Activated CD4-positive, alpha-beta T cell treated with anti-CD3 and anti-CD28 coated beads for 24 hours (primary cell): ENCODE data around the gene SEPTIN10.

Experiments
- DNase-seq, 2 donors: peaks; one replicate each; pipeline ENCODE4 v3.0.0-alpha.2; 2020; ENCODE audit warnings: low read depth in 2 of 2

The SEPTIN10 gene

DNA sequence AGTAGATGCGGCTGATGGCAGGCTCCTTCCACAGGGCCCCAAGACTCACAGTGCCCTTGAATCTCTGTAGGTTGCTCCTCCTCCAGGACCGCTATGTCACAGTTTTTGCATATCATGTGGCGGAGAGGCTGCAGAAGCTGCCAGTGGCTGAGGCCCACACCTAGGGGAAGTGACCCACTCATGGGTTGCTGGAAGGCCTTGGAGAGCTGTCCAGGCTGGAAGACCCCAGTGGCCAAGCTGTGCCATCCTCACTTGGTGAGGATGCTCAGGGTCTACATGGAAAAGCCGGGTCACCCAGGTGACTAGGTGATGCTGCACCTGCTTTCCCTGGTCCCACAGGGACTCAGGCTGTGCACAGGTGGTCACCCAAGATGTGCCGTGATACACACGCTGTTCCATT, 90.6 kb downstream of the SEPTIN10 start:
- DNase-seq, result no peak

DNA sequence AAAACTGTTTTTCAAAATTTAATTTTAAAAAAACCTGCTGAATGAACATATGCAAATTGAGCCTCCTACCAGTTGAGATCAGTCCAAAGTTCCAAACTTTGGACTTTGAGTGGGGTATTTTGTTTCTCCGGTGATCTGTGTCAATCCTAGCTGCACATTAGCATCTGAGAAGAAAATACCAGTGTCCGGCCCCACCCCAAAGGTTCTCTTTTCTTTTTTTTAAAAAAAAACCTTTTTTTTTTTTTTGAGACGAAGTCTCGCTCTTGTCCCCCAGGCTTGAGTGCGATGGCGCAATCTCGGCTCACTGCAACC, 91.7 kb downstream of the SEPTIN10 start:
- no peak for DNase-seq

DNA sequence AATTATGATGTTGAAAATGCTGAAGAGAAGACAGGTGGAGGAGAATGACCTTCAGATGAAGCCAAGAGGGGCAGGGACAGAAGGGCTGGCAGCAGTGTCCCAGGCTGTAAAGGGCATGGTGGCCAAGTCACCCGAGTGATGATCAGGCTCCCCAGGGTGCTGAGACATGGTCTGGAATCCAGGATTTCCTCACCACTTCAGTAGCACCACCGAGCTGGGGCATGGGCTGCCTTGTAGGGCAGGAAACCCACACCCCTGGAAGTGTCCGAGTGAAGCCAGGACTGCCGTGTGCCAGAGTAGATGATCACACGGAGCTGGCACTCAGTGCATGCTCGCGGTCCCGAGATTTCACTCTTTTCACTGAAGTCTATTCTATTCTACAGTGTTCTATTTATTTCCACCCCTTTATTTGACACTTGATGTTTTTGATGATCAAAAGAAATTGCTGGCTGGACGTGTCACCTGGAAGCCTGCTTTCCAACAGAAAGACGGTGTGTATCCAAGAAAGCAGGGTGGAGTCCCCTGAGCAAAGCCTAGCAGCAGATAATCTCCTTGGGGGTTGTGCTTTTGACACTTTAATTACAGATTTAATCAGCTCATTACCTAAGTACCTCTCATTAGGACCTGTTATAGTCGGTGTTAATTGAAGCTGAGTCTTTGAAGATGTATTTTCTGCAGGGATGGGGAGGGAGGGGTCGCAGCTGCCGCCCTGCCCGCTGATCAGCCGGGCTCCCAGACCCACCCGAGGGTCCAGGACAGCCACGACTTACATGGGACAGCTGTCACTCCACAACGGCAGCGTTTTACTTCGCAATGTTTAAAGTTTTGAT, 92.3 kb downstream of the SEPTIN10 start:
- DNase-seq, result no peak

DNA sequence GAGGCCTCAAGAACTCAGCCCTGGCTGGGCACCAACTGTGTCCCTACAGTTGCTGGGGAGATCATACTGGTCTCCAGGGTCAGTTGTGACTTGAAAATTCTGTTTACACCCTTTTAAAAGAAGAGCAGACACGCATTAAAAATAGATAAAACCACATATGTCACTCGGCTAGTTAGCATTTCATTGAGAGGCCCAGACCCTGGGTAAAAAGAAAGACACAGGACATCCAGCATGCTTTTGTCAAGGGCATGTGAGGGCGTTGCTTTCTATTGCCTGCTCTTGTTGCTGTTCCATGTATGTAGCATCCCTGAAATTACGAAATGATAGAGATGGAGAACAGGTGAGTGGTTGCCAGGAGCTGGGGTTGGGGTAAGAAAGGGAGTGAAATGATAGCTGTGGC, 94.3 kb downstream of the SEPTIN10 start:
- no peak for DNase-seq

DNA sequence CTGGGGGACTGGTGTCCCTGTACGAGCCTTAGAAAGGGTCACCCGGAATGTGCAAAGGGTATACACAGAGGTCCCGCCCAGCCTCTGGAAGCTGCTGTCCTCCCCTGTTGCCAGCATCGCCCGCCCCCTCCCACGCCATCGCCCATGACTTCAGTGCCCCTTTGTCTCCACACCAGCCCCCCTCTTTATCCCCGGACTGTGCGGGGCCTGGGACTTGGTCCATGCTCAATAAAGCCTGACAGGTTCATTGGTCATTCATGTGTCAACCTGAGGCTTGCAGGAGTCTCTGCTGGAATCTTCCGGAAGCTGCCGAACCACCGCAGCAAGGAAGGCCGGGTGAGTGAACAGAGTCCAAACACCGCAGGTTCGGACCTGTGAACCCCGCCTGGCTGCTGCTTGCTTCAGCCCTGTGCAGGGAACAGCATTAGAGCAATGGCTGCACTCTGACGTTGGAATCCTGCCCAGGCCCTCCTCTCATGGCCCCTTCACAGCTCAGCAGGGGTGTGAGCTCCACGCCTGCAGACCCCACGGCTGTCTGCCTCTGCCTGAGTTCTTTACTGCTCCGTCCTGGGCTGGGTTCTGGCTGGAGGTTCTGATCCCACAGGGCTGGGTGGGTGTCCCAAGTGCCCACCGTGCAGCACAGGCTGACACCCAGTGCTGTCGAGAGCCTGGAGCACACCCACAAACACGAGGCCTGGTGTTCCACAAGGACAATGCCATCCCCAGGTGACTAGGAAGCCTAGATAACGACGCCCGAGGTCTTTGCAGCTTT, 96.5 kb downstream of the SEPTIN10 start:
- no peak for DNase-seq

DNA sequence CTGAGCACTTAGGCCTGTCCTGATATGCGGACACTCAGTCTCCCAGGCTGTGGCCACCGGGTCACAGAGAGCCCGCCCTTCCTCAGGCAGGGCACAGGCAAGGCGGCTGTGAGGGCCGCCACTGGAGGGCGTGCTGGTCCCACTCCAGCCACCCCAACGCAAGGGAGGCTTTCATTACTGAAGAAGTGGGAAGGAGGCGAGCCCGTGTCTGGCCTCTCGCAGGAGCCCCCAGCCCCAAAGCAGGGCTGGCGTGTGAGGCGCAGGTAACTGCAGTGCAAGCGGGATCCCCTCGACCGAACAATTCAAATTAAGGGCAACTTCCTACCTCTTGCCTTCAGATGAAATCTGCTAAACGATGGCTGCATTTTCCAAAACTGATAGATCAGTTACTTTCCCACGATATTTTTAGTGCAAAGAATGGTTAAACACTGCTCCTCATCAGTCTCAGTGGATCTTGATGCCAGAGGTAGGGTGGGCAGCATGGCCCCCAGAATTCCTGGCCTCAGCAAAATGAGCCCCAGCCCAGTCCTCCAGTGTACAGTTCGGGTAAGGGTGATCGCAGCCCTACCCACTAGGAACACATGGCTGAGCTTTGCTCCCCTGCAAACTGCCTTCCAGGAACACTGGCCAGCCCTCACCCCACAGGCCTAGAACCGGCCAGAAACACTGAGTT, 97.2 kb downstream of the SEPTIN10 start:
- no peak for DNase-seq

DNA sequence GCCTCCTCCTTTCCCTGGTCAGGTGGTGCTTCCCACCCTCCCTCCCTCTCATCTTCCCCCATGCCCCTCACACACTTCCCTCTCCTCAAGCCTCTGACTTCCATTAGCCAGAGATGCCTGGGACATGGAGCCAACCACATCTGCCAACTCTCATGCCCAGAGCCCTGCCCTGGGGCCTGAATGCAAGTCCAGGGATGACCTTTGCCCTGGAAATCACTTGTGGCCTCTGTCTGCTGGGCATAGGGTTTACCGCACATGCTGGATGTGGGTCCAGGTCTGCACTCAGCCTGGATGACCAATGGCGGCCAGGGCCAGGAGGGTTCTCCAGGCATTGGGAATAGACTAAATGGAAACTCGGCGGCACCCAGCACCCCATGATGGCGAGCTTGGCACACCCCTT, 98.9 kb downstream of the SEPTIN10 start:
- no peak for DNase-seq

DNA sequence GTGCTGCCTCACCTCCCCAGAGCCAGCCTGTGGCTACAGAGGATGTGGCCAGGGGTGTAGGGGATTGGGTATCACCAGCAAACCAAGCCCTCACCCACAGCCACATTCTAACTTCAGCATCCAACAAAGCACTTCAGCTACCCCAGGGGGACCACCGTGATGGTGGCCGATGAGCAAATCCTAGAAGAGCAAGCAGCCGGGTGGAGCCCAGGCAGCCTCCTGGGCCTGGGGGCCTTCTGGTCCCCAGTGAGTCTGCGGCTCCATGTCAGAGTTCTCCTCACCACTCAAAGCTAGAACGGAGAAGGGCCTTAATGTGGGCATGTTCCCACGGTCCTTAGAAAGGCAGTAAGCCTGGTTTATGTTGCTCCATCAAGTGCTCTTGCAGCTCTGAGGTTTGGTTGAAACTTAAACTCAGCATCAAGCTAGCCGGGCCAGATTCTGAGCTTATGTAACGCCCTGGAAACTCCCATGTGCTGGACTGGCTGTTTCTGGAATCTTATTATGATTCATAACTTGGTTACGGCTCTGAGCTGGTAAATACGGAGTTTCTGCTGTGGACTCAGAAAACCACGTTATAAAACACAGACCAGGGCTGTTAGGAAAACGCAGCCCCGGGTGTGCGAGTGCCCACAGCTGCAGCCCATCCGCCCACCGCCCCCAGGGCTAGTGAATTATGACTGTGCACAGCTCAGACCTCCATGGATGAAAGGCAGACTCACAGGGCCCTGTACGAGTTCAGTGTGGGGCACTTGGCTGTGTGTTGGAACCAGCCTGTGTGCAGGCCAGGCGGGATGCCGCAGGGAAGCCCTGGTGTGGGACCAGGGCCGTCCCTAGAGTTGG, 99.8 kb downstream of the SEPTIN10 start:
- DNase-seq, result no peak

DNA sequence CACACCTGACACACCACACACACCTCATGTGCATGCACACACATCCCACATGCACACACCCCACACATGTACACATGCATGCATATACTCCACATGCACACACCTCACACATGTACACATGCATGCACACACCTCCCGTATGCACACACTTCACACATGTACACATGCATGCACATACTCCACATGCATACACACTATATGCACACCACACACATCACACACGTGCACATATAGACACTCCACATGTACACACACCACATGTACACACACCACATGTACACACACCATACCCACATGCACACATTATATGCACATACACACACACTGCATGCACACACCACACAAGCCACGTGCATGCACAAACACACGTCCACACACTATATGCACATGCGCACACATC, 100.5 kb downstream of the SEPTIN10 start:
- DNase-seq, result no peak

DNA sequence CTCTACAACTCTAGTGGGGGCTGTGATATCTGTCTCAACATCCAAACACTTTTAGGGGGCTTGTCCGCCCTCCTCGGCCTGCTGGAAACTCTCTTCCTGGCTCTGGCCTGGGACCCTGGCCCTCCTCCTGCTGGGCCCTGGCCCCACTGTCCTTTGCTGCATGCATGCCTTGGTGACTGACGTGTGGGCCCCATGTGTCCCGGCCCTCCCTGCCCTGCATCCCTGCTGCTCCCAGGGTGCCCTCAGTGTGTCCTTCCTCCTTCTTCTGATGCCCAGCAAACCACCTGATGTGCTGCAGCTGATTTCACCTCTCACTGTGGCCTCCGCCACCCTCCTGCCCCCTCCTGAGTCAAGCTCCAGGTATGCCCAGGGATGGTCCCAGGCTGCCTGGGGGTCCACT, 101.7 kb downstream of the SEPTIN10 start:
- DNase-seq, result no peak

DNA sequence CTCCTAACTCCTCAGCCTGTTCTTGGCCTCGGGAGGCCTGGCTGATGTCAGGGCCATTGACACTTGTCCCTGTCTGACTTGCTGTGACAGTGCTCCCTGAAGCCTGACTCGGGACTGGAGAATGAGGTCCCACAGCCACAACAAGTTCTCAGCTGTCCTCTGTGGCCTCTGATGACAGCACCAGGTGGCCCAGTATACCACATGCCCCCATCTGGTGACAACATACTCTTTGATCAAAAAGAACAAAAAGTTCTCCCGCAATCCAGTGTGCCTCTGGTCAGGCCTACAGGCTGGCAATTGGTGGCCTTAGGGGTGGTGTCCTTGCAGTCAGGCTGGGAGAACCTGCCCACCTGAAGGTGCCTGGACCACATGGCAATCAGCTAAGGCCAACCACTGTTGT, 102.6 kb downstream of the SEPTIN10 start:
- no peak for DNase-seq

DNA sequence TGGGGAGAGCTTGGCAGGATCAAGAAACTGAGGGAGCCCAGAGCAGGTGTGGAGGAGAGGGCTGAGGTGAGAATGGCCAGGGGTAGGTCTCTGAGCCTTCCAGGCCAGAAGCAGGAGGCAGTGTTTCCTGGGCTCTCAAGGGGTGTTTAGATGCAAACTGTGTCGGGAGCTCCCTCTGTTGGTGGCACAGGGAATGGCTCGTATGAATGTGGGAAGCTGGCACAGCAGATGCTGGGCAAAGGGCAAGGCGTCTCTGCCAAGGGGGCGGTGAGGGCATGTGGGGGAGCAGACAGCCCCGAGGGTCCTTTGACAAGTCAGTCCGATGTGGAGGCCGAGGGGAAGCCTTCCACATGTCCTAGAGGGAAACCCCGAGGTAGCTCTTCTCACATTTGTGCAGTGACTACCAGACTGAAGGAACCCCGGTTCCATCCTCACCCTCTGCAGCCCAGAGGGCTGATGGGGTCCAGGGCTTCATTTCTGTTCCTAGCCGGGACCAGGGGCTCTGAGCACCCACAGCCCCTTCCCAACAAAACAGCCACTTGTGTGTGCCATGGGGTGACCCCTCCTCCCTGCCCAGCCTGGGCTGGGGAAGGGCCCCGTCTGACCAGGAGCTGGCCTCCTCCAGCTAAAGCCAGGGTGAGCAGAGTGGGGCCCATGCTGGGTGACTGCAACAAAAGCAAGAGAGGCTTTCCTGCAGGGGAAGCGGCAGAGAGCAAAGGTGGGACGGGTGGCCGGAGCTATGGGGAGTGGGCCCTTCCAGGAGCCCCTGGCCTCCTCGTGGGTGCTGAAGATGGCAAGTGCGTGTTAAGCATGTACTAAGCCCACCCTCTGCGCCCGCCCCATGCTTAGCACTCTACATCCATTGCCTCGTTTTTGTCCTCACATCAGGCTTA, 103.4 kb downstream of the SEPTIN10 start:
- peak; percentile 59 to 68 for DNase-seq

DNA sequence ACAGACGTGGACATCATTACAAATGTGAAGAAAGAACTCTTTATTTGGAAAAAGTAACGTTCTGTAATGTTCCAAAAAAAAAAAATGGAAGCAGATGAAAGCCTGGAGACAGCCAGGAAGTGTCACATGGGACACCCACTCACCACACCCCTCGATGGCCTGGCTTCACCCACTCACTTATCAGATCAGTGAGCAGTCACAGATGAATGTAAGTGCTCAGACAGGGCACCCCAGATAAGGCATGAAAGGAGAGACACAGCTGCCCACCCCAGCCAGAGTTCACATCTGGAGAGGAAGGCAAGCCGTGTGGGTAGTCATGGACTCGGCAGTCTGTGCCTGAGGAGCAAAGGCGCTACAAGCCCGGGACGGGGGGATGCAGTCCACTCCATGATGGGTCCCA, 105.2 kb downstream of the SEPTIN10 start:
- no peak for DNase-seq

DNA sequence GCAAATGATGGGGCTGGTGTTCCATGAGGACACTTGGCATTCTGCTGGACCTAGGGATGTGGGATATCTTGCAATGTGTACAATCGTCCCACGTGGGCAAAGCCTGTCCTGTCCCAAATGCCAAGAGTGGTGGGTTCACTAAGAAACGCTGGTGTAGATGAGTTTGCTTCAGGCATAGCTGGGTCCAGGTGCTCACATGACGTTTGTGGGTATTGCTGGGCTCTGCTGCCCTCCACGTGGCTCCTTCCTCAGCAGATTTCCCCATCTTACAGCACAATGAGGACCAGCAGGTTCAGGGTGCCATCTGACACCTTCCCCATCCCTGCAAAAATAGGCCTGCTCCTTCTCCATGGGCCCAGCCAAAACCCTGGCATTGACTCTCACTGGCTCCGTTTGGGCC, 105.9 kb downstream of the SEPTIN10 start:
- DNase-seq, result no peak

DNA sequence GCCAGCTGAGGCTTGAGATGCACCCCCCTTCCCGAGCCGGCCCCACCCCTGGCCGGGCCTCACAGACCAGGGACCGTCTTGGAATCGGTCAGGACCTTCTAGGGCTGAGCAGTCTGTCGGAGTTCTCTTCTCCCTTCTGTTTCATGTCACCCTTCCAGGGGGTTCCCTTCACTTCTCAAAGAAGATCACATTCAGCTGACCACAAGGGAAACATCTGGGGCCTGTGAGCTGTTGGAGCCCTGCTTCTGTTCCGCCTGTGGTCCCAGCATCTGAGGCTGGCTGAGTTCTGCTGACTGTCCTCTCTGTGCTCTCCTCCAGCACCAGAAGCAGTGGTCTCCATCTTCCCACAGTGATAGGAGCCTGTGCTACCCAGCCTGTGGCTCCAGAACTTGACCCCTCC, 106.5 kb downstream of the SEPTIN10 start:
- DNase-seq, result no peak

DNA sequence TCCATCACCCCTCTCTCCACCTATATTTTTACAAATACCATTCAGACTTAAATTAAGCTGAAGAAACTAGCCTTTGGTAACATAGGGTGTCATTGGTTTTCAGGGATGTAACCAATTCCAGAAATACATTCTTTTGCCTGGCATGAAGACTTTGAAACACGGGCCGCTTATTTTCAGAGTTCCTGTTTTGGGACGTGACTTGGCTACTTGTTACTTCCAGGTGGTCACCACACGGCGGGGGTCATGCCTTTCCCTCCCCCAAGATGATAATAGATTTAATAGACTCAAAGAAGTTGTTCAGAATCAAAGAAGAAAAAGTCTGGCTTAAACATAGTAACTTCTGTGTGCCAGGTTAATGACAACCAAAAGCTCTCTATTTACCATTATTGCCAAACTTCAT, 110.6 kb downstream of the SEPTIN10 start:
- no peak for DNase-seq

DNA sequence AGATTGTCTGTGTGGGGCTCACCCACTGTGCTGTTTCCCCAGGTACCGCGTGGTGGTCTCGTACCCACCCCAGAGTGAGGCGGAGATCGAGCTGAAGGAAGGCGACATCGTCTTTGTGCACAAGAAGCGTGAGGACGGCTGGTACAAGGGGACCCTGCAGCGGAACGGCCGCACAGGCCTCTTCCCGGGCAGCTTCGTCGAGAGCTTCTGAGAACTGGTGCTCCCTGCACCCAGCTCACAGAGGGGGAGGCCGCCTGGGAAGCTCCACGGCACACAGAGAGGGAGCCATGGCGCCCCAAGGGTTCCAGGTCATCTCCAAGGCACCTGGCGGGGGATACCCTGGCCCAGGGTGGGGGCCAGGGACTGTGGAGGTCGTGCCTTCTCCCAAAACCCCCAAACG, 112.3 kb downstream of the SEPTIN10 start:
- no peak for DNase-seq

DNA sequence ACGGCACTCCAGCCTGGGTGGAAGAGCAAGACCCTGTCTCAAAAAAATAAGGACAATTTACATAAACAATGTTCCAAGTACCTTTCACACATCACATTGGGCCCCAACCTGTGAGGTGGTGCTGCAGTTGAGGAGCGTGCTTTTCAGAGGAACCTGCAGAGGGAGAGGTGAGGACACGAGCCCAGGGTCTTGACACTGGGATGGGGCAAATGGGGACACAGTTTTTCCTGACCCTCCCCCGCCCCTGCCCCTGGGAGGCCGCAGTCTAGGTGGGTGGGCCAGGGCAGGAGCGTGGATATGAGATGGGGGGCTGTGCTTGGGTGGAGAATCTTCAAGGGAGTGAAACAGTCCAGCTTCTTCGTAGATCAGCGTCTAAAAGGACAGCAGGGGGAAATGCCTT, 112.9 kb downstream of the SEPTIN10 start:
- DNase-seq, result no peak

DNA sequence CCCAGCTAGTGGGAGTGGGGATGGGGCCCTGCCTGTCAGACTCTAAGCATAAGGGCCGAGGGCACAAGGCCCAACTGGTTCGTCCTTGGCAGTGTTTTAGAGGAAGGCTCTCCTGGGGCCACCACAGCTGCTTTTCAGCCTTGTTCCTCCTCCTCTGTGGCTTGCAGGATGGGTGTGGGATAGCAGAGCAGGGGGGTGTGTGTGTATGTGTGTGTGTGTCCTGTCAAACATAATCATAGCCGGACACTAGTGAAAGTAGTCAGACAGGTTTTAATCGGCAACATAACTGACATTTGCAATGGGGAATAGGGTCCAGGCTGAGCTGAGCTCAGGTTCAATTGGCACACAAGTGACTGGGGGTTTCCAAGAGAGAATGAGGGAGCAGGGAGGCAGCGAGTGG, 114.2 kb downstream of the SEPTIN10 start:
- no peak for DNase-seq

DNA sequence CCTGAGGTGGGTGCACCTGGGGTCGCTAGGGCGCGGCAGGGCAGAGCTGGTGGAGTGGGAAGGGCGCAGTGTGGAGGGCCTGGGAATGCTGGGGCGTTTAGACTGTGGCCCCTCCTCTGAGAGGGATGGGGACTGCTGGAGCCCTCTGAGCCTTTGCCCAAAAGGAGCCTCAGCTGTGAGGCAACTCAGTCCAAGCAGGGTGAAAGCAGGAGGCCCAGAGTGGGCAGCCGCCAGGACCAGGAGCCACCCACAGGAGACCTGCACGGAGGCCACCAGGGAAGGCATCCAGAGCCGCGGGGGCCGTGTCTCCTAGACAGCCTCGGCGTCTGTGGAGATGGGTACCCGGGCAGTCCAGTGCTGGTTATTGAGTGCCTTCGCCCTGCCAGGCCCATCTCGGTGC, 114.9 kb downstream of the SEPTIN10 start:
- no peak for DNase-seq
